IPS-NIHi7 (cell line): Measurements from ENCODE around the gene PTF1A.

Source experiments
- DNase-seq: peaks from one replicate; pipeline ENCODE4 v3.0.0; 2012; ENCODE audit warnings: mixed read lengths; ENCODE audit errors: extremely low spot score

Gene PTF1A, protein sequence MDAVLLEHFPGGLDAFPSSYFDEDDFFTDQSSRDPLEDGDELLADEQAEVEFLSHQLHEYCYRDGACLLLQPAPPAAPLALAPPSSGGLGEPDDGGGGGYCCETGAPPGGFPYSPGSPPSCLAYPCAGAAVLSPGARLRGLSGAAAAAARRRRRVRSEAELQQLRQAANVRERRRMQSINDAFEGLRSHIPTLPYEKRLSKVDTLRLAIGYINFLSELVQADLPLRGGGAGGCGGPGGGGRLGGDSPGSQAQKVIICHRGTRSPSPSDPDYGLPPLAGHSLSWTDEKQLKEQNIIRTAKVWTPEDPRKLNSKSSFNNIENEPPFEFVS

DNA sequence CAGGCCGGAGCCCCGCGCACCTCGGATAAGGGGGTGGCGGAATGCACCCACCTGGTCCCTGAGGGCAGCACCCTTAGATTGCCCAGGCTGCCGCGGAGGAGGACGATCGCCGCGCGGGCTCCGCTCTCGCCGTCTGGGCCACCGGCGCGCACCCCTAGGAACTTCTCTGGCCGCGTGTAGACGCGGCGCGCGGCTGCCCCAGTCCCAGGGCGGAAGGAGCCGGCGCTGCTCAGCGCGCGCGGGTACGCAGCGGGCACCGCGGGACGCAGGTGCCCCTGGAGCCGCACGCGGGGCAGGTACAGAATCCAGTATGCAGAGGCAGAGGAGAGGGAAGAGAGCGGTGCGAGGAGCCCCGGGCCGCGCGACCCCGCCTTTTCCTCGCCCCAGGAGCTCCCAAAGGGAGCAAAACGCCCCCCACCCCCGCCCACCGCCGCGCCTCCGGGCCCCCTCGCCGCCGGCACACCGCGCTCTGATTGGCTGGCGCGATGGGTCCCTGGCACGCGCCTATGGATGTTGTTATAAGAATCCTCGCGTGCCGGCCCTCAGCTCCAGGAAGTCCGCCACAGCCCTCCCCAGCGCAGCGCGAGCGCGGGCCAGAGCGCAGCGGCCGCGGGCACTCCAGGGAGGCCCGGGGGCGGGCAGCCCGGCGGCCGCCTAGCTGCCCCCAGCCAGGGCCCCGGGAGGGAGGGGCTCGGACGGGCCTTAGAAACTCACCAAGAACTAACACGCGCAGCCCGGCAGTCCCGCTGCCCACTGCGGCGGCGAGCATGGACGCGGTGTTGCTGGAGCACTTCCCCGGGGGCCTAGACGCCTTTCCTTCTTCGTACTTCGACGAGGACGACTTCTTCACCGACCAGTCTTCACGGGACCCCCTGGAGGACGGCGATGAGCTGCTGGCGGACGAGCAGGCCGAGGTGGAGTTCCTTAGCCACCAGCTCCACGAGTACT, at the start of gene PTF1A:
Gene PTF1A, plus strand, starts transcription at position 549 of the 948 bp plus-strand sequence. Its CDS starts 219 bp downstream, at position 768.
- DNase-seq = no peak

DNA sequence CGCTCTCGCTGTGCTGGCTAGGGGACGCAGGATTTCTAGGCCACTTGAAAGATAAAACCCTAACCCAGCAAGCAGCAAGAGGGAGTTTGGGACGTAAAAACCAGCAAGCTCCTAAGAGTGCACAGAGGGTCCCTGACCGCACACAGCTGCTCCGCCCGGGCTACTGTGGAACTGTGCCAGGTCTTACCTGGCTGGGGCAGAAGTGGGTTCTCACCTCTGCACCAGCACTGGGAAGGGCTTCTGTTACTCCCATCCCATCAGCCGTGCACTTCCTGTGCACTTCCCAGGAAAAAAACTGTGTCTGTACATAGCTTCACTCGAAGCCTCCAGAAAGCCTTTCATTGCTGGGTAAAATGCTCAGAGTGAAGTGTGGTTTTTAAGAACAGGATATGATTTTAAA, 45.9 kb upstream of the PTF1A start:
- no peak for DNase-seq

DNA sequence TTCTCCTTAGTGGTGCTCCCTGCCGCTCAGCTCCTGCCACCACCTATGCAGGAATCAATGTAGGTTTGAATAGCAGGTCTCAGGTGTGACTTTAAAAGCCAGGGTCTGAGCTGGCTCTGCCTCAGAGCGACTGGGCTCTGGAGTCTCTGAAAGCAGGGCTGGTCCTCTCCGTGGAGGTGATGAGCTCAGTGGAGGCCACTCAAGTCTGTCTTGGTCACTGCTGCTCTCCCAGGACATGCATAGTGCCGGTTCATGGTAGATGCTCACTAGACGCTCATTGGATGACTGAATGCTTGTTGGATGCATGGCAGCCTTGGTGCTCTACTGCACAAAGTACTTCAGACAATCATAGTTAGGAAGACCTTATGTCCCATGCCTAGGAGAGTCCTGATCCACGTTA, 45.1 kb upstream of the PTF1A start:
- no peak for DNase-seq

DNA sequence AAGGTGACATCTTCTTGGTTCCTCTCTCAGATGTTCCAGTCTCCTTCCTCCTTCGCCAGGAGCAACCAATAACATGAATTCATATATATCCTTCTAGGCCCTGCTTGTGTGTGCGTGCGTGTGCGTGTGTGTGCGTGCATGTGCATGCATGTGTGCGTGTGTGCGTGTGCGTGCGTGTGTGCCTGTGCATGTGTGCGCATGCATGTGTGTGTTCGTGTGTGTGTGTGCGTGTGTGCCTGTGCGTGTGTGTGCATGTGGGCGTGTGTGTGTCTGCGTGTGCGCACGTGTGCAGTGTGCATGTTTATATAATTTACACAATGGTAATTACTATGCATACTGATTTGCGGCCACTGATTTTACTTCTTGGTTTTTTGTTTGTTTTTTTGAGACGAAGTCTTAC, 43.9 kb upstream of the PTF1A start:
- DNase-seq = no peak

DNA sequence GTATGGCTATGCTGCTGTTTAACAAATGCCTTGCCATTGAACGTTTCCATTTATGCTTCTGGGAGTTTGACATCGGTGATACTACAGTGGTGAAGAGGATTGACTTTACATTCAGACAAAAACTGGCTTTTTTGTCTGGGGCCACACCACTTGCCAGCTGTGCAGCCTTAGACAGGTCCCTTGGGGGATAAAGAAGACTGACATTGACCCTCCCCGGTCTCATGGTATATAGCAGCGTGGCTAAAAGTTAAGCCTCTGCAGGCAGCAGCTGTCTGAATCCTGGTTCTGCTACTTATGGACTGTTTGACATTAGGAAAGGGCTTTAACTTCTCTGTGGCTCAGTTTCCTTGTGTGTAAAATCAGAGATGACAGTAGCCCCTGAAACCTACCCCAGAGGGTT, 42.0 kb upstream of the PTF1A start:
- no peak for DNase-seq

DNA sequence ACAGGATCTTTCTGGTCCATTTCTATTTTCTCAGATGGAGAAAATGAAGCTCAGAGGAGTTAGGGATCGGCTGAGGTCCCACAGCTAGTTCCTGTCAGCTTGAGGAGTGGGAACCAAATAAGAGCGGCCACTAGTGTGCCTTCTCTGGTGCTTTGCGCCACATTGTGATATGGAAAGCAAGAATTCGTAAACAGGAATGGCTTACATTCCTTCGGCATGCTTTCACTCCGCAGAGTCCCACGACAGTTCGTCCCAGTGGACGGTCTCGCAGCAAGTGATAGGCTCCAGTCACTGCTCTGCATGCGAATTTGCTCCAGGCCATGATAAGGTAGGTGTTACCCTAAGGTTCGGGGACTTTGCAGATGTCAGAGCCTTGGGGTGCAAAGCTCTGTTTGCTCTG, 41.5 kb upstream of the PTF1A start:
- no peak for DNase-seq

DNA sequence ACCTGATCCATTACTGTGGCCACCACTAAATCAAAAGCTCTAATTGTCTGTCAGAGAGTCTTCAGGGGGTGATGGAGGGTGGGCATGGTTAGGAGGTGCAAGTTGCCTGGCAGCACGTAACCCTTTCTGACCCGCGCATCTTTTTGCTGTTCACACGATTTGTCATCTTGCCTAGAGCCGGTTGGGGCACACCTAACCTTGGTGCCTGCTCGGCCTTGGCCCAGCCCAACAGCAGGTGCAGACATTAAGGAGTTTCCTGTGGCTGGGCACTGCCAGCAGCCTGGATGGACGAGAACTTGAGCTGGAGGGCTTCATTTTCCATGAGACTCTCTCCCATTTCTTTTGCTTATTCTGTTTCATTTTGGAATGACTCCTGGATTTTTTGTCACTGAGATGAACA, 41.0 kb upstream of the PTF1A start:
- no peak for DNase-seq

DNA sequence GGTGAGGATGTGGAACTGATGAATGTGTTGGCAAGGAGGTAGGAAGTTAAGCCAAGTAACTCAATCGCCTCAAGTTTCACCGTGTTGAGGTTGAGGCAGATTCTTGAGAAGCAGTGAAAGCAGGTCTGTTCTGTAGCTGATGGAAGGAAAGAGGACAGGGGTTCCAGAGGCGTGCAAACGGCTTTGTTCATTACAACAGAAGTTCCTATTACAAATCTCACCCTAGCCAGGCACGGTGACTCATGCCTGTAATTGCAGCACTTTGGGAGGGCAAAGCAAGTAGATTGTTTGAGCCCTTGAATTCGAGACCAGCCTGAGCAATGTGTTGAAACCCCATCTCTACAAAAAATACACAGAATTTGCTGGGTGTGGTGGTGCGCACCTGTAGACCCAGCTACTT, 36.9 kb upstream of the PTF1A start:
- DNase-seq = no peak

DNA sequence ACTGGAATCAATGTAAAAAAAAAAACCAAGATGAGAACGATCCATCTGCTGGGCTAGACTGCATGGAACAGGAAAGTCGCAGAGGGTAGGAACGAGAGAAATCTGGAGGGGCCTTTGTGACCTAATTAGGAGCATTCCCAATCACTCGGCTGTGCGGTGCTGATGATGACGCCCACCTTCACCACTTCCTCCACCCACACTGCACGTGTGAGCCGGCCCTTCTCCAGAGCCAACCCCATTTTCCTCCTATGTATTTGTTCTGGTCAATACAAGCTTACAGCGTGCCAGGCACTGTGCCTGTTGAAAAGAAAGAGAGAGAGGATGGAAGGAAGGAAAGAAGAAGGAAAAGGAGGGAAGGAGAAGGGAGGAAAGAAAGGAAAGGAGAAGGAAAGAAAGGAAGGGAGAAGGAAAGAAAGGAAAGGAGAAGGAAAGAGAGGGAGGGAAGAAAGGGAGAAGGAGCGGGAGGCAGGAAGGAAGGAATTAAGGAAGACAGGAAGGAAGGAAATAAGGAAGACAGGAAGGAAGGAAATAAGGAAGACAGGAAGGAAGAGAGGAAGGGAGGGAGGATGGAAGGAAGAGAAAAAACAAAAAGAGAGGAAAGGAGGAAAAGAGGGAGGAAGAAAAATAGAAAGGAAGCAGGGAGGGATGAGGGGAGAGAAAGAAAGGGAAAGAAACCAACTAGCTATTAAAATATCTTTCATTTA, 35.5 kb upstream of the PTF1A start:
- no peak for DNase-seq

DNA sequence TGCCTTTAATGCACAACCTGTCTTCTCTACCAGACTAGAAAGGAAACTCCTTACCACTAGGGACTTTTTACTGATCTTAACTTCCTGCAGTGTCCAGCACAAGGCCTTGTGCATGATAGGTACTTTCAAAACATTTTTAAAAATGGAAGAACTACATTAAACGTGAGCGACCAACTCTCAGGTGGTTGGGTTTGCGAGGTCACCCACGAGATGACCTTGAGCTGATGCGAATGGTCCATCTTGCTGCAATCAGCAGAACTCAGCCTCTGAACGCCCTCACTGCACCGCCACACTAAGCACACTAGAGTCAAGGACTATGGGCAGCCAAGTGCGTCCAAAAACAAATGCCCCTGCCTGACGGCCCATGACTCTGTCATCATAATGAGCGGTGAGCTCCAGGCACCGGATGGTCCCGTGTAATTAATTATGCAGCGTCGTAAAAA, 34.9 kb upstream of the PTF1A start:
- no peak for DNase-seq

DNA sequence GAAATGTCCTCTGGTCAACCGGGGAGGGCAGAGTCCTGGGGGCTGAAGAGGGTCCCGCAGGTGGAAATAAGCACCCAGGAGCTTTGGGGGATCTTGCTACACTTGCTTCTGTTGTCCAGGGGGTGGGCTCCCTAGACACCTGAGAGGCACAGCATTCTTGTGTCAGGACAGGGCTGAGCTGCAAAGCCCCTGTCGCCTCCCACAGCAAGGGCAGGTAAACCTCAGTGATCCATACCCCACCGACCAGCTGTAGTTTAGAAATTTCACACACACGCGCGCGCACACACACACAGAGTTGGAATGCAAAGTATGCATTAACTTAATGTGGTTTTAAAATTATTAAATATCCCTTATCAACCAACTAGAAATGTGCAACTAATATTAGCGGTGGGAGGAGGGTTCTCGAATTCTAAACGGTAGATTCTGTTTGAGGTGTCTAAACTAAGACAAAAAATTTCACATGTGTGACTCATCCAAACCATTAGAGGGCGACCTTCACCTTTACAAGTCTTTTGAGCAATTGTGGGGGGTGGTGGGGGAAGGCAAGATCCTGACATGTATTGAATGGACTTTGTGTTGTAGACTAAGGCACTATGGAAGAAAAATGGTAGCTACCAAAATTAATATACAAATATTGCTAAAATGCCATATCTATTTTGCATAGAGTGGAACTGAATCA, 34.3 kb upstream of the PTF1A start:
- DNase-seq = peak; percentile 64

DNA sequence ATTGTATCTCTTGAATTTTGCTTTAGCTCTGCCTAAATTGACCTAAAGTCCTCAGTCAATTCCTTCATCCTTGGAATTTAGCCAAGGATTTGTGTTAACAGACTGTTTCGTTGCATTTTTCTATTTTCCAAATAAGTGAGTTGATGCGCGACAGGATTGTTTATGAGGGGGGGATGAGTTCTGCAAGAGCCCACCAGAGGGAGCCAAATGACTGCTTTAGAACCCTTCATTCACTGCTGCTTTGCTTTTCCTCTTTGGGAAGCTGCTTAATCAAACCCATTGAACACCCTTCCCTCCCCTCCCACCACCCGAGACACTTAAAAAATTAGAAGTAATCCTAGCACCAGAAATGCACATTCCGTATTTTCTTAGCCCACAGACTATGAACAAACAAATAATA, 33.7 kb upstream of the PTF1A start:
- peak; percentile 80 for DNase-seq

DNA sequence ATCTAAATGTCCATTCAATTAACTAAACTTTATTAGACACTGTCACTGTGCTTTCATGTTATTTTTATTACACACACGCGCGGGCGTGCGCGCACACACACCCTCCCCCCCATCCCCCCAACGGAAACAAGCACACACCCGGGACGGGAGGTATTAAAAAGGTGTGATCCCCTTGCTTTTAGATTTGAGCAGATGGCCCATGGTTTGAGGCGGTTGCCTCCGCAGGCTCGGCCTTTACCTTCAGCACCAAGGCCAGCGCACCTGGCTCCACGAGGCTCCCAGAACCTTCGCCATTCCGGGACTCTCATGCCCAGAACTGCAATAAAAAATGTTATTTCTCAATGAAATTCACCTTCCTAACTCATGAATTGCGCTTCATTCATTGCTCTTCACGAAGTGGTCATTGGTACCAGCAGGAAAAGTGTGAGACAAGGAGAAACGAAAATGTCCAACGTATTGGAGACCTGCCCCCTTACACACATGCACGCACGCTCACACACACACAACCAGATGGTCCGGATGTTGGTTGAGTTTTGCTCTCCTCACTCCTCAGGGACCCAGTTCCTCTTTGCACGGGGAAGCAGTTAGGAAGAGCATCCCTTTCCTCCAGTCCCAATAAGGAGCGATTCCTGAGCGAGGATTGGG, 20.8 kb upstream of the PTF1A start:
- DNase-seq = peak; percentile 78

DNA sequence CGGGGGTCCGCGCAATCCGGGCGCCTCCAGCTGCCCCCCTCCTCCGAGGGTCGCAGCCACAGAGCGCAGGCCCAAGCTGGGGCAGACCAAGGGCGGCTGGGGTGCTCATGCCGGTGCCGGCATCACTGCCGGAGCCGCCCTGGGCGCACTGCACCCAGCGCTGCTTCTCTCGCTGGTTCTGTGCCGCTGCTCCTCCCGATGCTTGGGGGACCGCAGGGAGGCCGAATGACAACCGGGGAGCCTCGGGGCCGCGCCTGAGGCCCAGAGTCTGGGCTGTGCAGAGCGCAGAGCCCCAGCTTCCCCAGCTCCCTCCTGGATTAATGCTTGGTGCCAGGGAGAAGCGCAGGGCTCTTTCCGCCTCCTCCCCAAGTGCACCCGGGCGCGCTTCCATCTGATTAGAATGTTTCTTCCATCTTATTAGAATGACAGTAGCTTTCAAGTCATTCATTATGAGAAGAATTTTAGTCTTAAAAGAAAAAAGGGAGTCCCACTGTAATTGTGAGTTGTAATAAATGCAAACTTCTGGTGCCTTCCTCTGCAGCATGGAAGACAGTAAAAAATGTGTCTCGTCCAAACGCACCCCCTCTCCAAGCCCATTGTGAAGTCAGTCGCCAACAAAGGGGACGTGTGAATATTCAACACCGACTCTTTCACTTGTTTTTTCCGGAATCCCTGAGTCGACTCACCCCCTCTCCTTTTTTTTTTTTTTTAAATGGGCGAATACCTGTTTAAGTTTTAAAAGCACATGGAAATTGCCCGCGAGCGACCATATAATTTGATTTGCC, 19.5 kb upstream of the PTF1A start:
- no peak for DNase-seq

DNA sequence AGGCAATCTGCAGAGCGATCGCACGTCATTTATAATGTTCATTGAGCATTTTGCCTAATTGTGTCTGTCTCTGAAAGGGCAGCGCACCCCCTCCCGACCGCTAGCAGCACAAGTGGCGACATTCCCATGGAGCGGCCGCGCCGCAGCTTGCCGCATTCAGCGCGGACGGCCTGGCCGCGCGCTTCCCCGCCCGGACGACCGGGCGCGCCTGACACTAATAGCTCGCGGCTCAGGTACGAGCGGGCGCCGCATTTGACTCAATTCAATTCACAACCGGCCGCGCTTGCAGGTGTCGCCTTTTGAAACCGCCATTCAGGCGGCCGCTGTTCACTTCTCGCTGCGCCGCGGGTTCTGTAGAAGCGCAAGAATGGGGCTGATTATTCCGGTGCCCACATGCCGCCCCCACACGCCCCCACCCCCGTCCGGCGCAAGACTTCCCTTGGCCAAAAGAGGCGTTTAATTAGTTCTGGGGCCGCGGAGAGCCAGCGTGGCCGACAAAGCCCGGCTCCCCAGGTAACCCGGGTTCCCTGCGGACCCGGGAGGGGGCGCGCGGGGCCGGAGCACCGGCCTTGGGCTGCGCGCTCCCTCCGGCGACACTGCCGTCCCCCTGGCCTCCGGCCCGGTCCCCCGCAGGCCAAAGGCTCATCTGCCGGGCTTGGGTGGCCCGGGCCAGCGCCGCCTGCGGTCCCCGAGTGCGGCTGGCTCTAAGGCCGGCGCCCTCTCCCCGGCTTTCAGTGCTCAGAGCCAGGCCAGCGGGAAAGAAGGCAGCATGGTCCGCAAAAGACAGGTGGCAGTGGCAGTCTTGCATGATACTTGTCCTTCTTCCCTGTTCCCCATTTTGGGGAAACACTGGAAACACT, 18.7 kb upstream of the PTF1A start:
- DNase-seq = peak; percentile 62

DNA sequence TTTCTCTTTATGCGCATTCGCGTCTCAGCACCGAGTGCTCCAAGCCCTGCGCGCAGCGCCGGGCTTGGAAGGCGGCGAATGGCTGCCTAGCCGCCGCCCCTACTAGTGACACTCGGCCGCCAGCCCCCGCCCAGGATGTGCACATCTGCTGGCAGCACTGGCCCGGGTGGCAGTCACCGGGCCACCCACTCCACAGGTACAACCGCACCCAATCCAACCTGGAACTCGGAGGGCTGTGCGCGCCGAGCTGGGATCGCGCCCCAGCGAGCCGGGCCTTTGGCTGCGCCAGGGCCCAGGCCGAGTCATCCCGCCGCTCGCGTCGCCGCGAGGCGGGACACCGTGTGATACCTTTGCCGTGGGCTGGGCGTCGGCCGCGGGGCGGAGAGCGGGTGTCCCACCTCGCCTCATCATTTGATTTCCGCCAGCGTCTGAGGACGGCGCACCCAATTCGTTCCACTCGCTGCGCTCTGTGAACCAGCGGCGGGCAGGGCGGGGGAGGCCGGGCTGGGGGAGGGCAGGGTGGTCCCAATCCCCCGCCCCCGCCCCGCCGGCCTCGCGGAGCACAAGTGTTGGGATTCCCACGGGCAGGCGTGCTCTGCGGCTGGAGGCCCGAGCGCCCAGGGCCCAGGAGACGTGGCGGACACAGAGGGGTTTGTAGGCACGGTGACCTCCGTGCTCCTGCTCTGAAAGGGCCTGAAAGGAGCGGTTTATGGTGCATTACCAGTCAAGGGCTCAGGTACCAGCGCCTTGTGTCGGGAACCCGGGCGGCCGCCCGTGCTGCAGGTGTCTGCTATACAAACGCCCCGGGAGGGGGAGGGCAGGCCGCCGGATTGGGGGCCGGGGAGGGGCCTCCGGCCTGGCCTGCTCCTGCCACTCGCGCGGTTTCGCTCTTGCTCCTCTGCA, 17.8 kb upstream of the PTF1A start:
- no peak for DNase-seq

DNA sequence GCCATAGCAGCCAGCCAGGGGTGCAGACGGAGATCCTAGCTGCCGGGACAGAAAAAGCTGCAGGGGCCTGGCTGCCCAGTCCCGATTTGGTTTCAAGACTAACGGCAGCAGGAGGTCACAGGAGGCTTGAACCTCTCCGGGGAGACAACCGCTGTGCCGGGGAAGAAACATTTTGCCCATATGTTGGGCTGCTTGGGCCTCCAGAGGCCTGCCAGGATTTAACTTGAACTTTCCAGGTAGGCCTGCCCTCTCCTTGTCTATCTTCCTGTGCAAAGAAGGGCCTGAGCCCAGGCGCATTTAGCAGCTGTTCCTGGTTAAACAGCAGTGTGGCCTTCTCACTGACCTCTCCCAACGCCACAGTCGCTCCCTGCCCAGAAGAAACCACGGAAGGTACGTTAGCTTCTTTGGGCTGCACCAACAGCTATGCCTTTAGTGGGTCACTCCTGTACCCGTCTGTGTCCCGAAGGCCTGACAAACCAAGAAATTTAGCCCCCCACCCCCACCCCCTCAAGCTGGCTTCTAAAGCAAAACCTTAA, 17.1 kb upstream of the PTF1A start:
- no peak for DNase-seq

DNA sequence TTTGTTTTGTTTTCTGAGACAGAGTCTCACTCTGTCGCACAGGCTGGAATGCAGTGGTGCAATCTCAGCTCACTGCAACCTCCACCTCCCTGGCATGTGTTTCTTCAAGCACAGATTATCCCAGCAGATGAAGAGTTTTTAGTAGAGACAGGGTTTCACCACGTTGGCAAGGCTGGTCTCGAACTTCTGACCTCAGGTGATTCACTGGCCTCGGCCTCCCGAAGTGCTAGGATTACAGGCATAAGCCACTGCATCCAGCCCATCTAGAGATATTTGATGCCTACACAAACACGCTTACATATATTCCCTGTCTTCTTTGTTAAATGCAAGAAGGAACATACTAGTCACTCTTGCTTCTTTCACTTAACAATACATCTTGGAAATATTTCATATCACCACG, 5.9 kb upstream of the PTF1A start:
- DNase-seq = no peak
